Esophagus squamous epithelium (tissue), 4 donors: ENCODE measurements around the gene THSD7B.

Experiments used
- POLR2A ChIP-seq, 4 donors: fragments of 450-650 bp; IDR thresholded peaks; one replicate each; pipeline ENCODE4 v1.6.1; 2017; ENCODE audit warnings: antibody characterized with exemption in 4 of 4, mild to moderate bottlenecking in 4 of 4, moderate library complexity in 3 of 4
- TF ChIP-seq, protein P1 (sequence below), 6 experiments: fragments of 450-650 bp in 4 of 6; fragments of 200-600 bp in 2 of 6; sonication (generic) in 2 of 6; IDR thresholded peaks; one replicate each; pipeline ENCODE4 v1.5.1; 2016 to 2019; ENCODE audit warnings: antibody characterized with exemption in 6 of 6, mild to moderate bottlenecking in 4 of 6, moderate library complexity in 4 of 6

DNA sequence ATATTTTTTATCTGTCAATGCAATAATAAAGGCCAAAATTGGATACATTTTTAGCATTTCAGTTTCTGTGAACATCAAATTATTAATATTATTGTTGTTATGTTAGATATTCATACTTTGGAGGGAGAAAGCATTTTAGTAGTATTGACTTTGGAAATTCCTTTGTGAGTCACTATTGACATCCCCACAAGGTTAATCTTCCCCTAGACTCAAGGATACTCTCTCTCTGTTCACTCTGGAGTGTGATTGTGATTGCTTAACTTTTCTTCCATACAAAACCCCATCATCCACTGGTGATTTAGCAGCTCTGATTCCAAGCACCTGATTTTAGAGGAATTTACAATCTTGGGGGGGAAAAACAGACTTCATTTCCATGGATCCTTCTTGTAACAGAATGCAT, 352.0 kb downstream of the THSD7B start:
- TF ChIP-seq, protein P1, sequence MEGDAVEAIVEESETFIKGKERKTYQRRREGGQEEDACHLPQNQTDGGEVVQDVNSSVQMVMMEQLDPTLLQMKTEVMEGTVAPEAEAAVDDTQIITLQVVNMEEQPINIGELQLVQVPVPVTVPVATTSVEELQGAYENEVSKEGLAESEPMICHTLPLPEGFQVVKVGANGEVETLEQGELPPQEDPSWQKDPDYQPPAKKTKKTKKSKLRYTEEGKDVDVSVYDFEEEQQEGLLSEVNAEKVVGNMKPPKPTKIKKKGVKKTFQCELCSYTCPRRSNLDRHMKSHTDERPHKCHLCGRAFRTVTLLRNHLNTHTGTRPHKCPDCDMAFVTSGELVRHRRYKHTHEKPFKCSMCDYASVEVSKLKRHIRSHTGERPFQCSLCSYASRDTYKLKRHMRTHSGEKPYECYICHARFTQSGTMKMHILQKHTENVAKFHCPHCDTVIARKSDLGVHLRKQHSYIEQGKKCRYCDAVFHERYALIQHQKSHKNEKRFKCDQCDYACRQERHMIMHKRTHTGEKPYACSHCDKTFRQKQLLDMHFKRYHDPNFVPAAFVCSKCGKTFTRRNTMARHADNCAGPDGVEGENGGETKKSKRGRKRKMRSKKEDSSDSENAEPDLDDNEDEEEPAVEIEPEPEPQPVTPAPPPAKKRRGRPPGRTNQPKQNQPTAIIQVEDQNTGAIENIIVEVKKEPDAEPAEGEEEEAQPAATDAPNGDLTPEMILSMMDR (IDR thresholded peaks at IDR 0.05), result no peak
- no peak for TF ChIP-seq POLR2A (IDR thresholded peaks at IDR 0.05)
